MM.1S (cell line): ENCODE data around the gene YPEL3.

Experiments
- DNase-seq: peaks from one replicate; pipeline ENCODE4 v3.0.0-alpha.2; 2015
- H2AFZ ChIP-seq: fragments of 300-600 bp; sonication (generic); 2 replicates; pipeline ENCODE4 v1.6.0; 2016; ENCODE audit warnings: antibody characterized with exemption, low read length
- H3F3A ChIP-seq: fragments of 300-600 bp; sonication (generic); 2 replicates; pipeline ENCODE4 v1.6.1; 2016; ENCODE audit warnings: mild to moderate bottlenecking, antibody characterized with exemption, low read length, moderate library complexity, mixed read lengths; ENCODE audit not compliant: insufficient read depth
- H3K27ac ChIP-seq: fragments of 300-600 bp; sonication (generic); 2 replicates; pipeline ENCODE4 v1.5.1; 2016; ENCODE audit warnings: mild to moderate bottlenecking, low read length
- H3K27me3 ChIP-seq: fragments of 300-600 bp; sonication (generic); replicated peaks from 2 replicates; pipeline ENCODE4 v1.6.0; 2016; ENCODE audit warnings: low read length; ENCODE audit not compliant: insufficient read depth
- H3K36me3 ChIP-seq: fragments of 300-600 bp; sonication (generic); replicated peaks from 2 replicates; pipeline ENCODE4 v1.6.1; 2016; ENCODE audit warnings: mild to moderate bottlenecking, low read length, mixed read lengths; ENCODE audit not compliant: insufficient read depth
- H3K4me1 ChIP-seq: fragments of 300-600 bp; sonication (generic); 2 replicates; pipeline ENCODE4 v1.6.1; 2016; ENCODE audit warnings: low read length, mixed read lengths
- H3K4me2 ChIP-seq: fragments of 300-600 bp; sonication (generic); 2 replicates; pipeline ENCODE4 v1.6.0; 2016; ENCODE audit warnings: low read depth, low read length
- H3K4me3 ChIP-seq: fragments of 300-600 bp; sonication (generic); 2 replicates; pipeline ENCODE4 v1.5.1; 2016; ENCODE audit warnings: low read length, mixed read lengths
- H3K79me2 ChIP-seq: fragments of 300-600 bp; sonication (generic); 2 replicates; pipeline ENCODE4 v1.6.1; 2016; ENCODE audit warnings: mixed run types, low read length, mixed read lengths
- H3K9ac ChIP-seq: fragments of 300-600 bp; sonication (generic); 2 replicates; pipeline ENCODE4 v1.6.1; 2016; ENCODE audit warnings: low read length, mixed read lengths
- H3K9me2 ChIP-seq: fragments of 300-600 bp; sonication (generic); replicated peaks from 2 replicates; pipeline ENCODE4 v1.6.1; 2016; ENCODE audit warnings: mild to moderate bottlenecking, low read length, mixed read lengths; ENCODE audit not compliant: insufficient read depth
- H3K9me3 ChIP-seq: fragments of 300-600 bp; sonication (generic); replicated peaks from 2 replicates; pipeline ENCODE4 v1.6.1; 2016; ENCODE audit warnings: mild to moderate bottlenecking, low read length, mixed read lengths; ENCODE audit not compliant: insufficient read depth
- H4K20me1 ChIP-seq: fragments of 300-600 bp; sonication (generic); 2 replicates; pipeline ENCODE4 v1.6.1; 2016; ENCODE audit warnings: mild to moderate bottlenecking, low read length, moderate library complexity, mixed read lengths; ENCODE audit not compliant: insufficient read depth
- EZH2 ChIP-seq: fragments of 300-600 bp; sonication (generic); optimal IDR thresholded peaks from 2 replicates; pipeline ENCODE3; 2017; ENCODE audit warnings: low read depth, mild to moderate bottlenecking, antibody characterized with exemption, low read length, mixed read lengths
- EZH2phosphoT487 ChIP-seq: fragments of 300-600 bp; sonication (generic); IDR thresholded peaks from 2 replicates; pipeline ENCODE4 v1.6.1; 2018; ENCODE audit warnings: antibody characterized with exemption, low read length
- TF ChIP-seq, protein P1 (sequence below): fragments of 300-600 bp; sonication (generic); IDR thresholded peaks from 2 replicates; pipeline ENCODE4 v1.5.1; 2016; ENCODE audit warnings: antibody characterized with exemption, low read length, mixed read lengths

Gene YPEL3

DNA sequence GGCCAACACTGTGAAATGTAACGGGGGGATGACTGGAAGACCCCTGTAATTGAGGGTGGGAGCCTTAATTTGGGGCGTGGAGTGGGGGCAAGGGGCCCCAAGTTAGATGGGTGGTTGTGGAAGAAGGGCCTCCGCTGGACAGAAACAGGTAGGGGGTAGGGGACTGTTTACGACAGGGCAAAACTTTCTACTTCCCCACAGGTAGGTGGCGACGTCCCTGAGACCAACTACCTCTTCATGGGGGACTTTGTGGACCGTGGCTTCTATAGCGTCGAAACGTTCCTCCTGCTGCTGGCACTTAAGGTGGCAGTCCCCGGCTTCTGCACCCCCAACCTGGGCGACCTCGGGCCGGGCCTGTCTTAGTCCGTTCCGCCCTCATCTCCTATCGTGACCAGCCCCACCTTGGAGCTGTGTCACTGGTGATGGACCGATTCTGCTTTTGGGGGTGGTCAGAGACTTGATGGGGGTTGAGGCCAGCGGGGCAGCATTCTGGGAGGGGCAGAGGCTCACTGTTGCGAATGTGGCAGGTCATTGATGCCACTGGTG is 13.4 kb downstream of the YPEL3 start:
- DNase-seq = no peak

DNA sequence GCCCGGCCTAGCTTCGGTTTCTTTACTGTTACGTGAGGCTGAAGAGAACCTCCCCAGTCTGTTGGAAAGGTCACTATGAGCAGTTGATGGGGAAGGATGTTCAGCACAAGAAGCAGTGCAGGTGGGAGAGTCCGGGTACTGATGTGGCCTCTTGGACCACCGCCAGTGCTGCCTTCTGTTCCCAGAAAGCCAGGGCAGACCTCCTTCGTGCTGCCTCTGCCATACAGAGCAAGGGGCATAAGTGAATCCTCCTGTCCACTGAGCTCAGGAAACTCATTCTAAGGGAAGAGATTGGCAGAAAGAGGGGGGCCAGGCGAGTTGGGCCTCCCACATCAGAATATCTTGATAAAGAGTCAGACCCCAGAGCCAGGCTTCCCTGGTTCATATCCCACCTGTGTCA is 16.5 kb downstream of the YPEL3 start:
- Histone ChIP-seq H2AFZ (no peak overlapping the region), H3K4me3 (no peak overlapping the region), H3K79me2 (peaks cover 62% of the 10 kb centered on the region), H3K9me2 (no peaks in the 10 kb centered on the region), H3K36me3 (0 out of 2 replicates have a peak, but pooled peaks cover 8% of the 10 kb centered on the region), H3K4me1 (peaks cover 7% of the 10 kb centered on the region), H3K27me3 (no peaks in the 10 kb centered on the region), H3K4me2 (no peak overlapping the region), H3K9ac (no peak overlapping the region), H3K9me3 (no peaks in the 10 kb centered on the region), H3F3A (peaks cover 8% of the 10 kb centered on the region), H4K20me1 (no peaks in the 10 kb centered on the region), H3K27ac (no peak overlapping the region)
- TF ChIP-seq EZH2 (no peak), EZH2phosphoT487 (no peak)
- TF ChIP-seq, protein P1, sequence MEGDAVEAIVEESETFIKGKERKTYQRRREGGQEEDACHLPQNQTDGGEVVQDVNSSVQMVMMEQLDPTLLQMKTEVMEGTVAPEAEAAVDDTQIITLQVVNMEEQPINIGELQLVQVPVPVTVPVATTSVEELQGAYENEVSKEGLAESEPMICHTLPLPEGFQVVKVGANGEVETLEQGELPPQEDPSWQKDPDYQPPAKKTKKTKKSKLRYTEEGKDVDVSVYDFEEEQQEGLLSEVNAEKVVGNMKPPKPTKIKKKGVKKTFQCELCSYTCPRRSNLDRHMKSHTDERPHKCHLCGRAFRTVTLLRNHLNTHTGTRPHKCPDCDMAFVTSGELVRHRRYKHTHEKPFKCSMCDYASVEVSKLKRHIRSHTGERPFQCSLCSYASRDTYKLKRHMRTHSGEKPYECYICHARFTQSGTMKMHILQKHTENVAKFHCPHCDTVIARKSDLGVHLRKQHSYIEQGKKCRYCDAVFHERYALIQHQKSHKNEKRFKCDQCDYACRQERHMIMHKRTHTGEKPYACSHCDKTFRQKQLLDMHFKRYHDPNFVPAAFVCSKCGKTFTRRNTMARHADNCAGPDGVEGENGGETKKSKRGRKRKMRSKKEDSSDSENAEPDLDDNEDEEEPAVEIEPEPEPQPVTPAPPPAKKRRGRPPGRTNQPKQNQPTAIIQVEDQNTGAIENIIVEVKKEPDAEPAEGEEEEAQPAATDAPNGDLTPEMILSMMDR = no peak
- DNase-seq = no peak

More for the DNA sequence above, 13.4 kb downstream of the YPEL3 start:
- Histone ChIP-seq H3K4me3 (no peak overlapping the region), H3K79me2 (peaks cover 35% of the 10 kb centered on the region), H3F3A (no peaks in the 10 kb centered on the region; the same call in 1 of the 2 replicates), H3K36me3 (0 out of 2 replicates have a peak, but pooled peaks cover 8% of the 10 kb centered on the region), H3K4me2 (no peak overlapping the region), H3K9ac (no peak overlapping the region), H3K27me3 (no peaks in the 10 kb centered on the region), H3K9me2 (no peaks in the 10 kb centered on the region), H2AFZ (no peak overlapping the region), H3K27ac (no peak overlapping the region), H4K20me1 (no peaks in the 10 kb centered on the region), H3K4me1 (no peaks in the 10 kb centered on the region), H3K9me3 (no peaks in the 10 kb centered on the region)
- TF ChIP-seq, protein P1 = 0 out of 2 replicates have a peak, but pooled peaks have one; percentile 17
- no peak for TF ChIP-seq EZH2phosphoT487

DNA sequence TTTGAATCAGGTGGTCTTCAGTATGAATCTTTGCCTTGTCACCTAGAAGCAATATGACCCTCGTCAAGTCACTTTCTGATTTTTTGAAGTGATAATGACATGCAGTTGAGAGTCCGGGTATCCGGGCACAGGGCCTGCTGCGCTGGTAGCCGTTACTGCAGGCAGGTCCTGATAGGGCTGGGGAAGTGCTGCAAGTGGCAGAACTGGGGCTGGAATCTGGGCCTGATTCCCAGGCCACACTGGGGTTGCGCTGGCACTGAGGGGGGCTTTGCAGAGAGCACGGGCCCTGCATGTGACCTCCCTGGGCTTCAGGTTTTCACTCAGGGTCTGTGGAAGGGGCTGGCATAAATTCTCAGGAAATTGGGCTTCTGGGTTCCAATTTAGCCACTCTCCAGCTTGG is 17.3 kb downstream of the YPEL3 start:
- no peaks in the 10 kb centered on the region for H4K20me1 ChIP-seq
- no peak overlapping the region for H3K4me2 ChIP-seq

More for the DNA sequence above, 17.3 kb downstream of the YPEL3 start:
- no peak overlapping the region for H2AFZ ChIP-seq
- no peaks in the 10 kb centered on the region for H3K9me3 ChIP-seq
- peaks cover 62% of the 10 kb centered on the region for H3K79me2 ChIP-seq
- DNase-seq = no peak
- H3K4me3 ChIP-seq = no peak overlapping the region
- H3K27ac ChIP-seq = no peak overlapping the region
- no peak overlapping the region for H3K9ac ChIP-seq
- TF ChIP-seq EZH2 = no peak
- TF ChIP-seq, protein P1 = no peak
- no peaks in the 10 kb centered on the region for H3K9me2 ChIP-seq
- 0 out of 2 replicates have a peak, but pooled peaks cover 8% of the 10 kb centered on the region for H3K36me3 ChIP-seq
- no peaks in the 10 kb centered on the region for H3K27me3 ChIP-seq
- H3F3A ChIP-seq = peaks cover 8% of the 10 kb centered on the region
- H3K4me1 ChIP-seq = peaks cover 7% of the 10 kb centered on the region
